SU-DHL-6 (cell line): ENCODE measurements around the gene GNRH2.
A peak's percentile ranks its signal among the peaks of the same experiment; 100 is the strongest.

ENCODE experiments used
- H2AFZ ChIP-seq: fragments of 200-600 bp; sonication (generic); 2 replicates; pipeline ENCODE4 v1.6.1; 2014; ENCODE audit warnings: low read depth, mild to moderate bottlenecking, moderate library complexity, mixed read lengths, antibody characterized with exemption, low read length; ENCODE audit not compliant: severe bottlenecking
- H3F3A ChIP-seq: fragments of 200-600 bp; shearing (Covaris generic); 2 replicates; pipeline ENCODE4 v1.6.0; 2016; ENCODE audit warnings: antibody characterized with exemption, mild to moderate bottlenecking; ENCODE audit not compliant: insufficient read depth
- H3K27ac ChIP-seq: fragments of 200-600 bp; sonication (generic); 2 replicates; pipeline ENCODE4 v1.5.1; 2016; ENCODE audit warnings: low read depth, mild to moderate bottlenecking, low read length, moderate library complexity, mixed read lengths
- H3K27me3 ChIP-seq: fragments of 200-600 bp; sonication (generic), shearing (Covaris generic); 2 replicates; pipeline ENCODE4 v1.6.0; 2014; ENCODE audit warnings: mild to moderate bottlenecking, low read length
- H3K36me3 ChIP-seq: fragments of 200-600 bp; sonication (generic); 2 replicates; pipeline ENCODE4 v1.6.1; 2014; ENCODE audit warnings: mild to moderate bottlenecking, low read length, mixed read lengths
- H3K4me2 ChIP-seq: fragments of 300-600, 200-600 bp; shearing (Covaris generic), sonication (generic); 2 replicates; pipeline ENCODE4 v1.6.0; 2014; ENCODE audit warnings: low read length, low read depth, mild to moderate bottlenecking; ENCODE audit not compliant: poor library complexity, severe bottlenecking
- H3K4me3 ChIP-seq: fragments of 200-600 bp; sonication (generic); 2 replicates; pipeline ENCODE4 v1.5.1; 2014; ENCODE audit warnings: antibody characterized with exemption, low read length, mild to moderate bottlenecking, mixed read lengths; ENCODE audit not compliant: insufficient read depth, poor library complexity, severe bottlenecking
- H3K79me2 ChIP-seq: fragments of 200-600 bp; sonication (generic); 2 replicates; pipeline ENCODE4 v1.6.1; 2014; ENCODE audit warnings: mild to moderate bottlenecking, low read length, moderate library complexity; ENCODE audit not compliant: insufficient read depth
- H3K9ac ChIP-seq: fragments of 200-600 bp; sonication (generic); 2 replicates; pipeline ENCODE4 v1.7.0; 2014; ENCODE audit warnings: mild to moderate bottlenecking, low read length
- H3K9me2 ChIP-seq: fragments of 200-600 bp; sonication (generic); replicated peaks from 2 replicates; pipeline ENCODE4 v1.6.1; 2014; ENCODE audit warnings: low read length; ENCODE audit not compliant: insufficient read depth
- H3K9me3 ChIP-seq: fragments of 200-600 bp; sonication (generic); 2 replicates; pipeline ENCODE4 v1.6.1; 2014; ENCODE audit warnings: low read length, mixed read lengths; ENCODE audit not compliant: insufficient read depth
- H4K20me1 ChIP-seq: fragments of 200-600 bp; sonication (generic); 2 replicates; pipeline ENCODE4 v1.6.1; 2014; ENCODE audit warnings: low read depth, mild to moderate bottlenecking, antibody characterized with exemption, low read length, moderate library complexity, mixed read lengths
- CTCF ChIP-seq: fragments of 200-600 bp; sonication (generic); IDR thresholded peaks from one replicate; pipeline ENCODE4 v1.5.1; 2017; ENCODE audit warnings: antibody characterized with exemption, mild to moderate bottlenecking, low read length, moderate library complexity; ENCODE audit not compliant: insufficient read depth, poor library complexity, severe bottlenecking
- EZH2phosphoT487 ChIP-seq: fragments of 200-600 bp; sonication (generic), shearing (Covaris generic); conservative IDR thresholded peaks from 2 replicates; pipeline ENCODE4 v1.6.1; 2018; ENCODE audit warnings: mild to moderate bottlenecking, antibody characterized with exemption, low read length, moderate library complexity, mixed read lengths

GNRH2 gene

DNA sequence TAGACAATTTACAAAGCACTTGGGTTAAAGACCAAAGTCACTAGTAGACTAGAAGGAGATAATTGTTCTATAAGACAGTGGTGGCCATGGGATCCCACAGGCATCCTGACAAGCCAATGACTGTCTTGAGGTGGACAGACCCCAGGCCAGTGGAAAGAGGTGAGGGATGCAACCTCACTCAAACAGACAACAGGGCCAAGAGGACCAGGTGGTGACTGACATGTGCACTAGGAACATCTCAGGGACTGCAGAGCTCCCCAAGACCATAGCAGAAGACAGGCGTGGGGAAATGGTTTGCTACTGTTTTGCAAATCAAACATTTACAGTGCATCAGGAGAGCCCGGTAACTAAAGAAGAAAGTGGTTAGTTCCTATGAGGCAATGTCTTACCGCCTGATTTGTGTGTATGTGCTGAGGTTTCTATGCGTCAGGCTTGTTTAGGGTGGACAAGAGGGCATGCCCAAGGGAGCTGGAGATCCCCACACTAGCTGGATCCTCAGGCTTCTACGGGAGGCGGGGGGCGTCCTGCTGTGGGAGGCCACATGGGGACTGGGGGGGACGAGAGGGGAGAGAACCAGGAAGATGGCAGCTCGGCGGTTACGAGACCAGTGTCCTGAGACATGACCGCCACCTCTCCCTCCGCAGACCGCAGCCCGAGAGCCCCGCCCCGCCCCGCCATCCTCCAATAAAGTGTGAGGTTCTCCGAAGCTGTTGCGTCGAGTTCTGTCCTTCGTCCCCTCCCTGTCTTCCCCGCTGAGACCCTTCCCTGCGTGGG is 1.8 kb downstream of the GNRH2 start:
- Histone ChIP-seq H3F3A (no peaks in the 10 kb centered on the region), H3K9me2 (no peaks in the 10 kb centered on the region), H3K27ac (peak overlapping the region; percentile 60), H3K27me3 (no peaks in the 10 kb centered on the region), H2AFZ (peak overlapping the region; percentile 76), H3K9me3 (no peaks in the 10 kb centered on the region), H4K20me1 (no peaks in the 10 kb centered on the region), H3K4me3 (peak overlapping the region; percentile 69), H3K4me2 (peak overlapping the region; percentile 77), H3K79me2 (peaks cover 9% of the 10 kb centered on the region), H3K9ac (peak overlapping the region; percentile 89), H3K36me3 (no peaks in the 10 kb centered on the region; the same call in 1 of the 2 replicates)
- TF ChIP-seq EZH2phosphoT487 (no peak), CTCF (no peak)

- Histone ChIP-seq H4K20me1 (no peaks in the 10 kb centered on the region), H2AFZ (peak within 1 kb of the TSS; percentile 76), H3K79me2 (peaks cover 9% of the 10 kb centered on the region), H3K36me3 (no peaks in the 10 kb centered on the region; the same call in 1 of the 2 replicates), H3K9me2 (no peaks in the 10 kb centered on the region), H3K9ac (peak within 1 kb of the TSS; percentile 89), H3K4me3 (peak within 1 kb of the TSS; percentile 69), H3K27me3 (no peaks in the 10 kb centered on the region), H3K4me2 (peak within 1 kb of the TSS; percentile 77), H3K9me3 (no peaks in the 10 kb centered on the region), H3F3A (0 out of 2 replicates have a peak, but pooled peaks cover 4% of the 10 kb centered on the region), H3K27ac (peak within 1 kb of the TSS; percentile 60)
- no peak for TF ChIP-seq CTCF
- no peak for TF ChIP-seq EZH2phosphoT487
Observed at GRCh38 chr20:3045816-3046676, 2.6 kb downstream of the GNRH2 start, which contains the start of gene MRPS26. MRPS26 (plus strand) TSS chr20:3046052; CDS start chr20:3046069, 17 bp downstream.

DNA sequence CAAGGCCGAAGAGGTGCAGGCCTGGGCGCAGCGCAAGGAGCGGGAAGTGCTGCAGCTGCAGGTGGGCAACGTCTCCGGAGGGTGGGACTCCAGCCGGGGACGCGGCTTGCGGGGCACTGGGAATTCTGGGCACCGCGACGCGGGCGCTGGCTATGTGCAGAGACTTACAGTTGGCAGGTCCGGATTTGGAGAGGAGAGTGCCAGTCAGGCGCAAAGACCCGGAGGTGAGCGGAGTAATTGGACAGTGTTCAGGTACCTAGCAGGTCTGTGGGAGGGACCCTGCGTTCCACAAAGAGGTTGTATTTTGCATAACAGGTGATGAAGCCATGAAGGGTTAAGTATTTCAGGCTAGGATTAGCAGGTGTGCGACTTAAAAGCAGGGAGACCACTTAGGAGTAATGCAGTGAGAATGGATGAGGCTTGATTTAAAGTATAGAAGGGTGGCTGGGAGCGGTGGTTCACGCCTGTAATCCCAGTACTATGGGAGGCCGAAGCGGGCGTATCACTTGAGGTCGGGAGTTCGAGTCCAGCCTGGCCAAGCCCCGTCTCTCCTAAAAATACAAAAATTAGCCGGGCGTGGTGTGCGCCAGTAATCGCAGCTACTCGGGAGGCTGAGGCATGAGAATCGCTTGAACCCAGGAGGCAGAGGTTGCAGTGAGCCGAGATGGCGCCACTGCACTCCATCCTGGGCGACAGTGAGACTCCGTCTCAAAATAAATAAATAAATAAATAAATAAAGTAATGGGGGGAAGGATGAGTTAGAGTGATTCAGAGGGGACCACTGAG is 3.4 kb downstream of the GNRH2 start:
- Histone ChIP-seq H2AFZ (peak overlapping the region; percentile 76), H3K27me3 (no peaks in the 10 kb centered on the region), H3K4me3 (peak overlapping the region; percentile 69), H3K4me2 (peak overlapping the region; percentile 77), H3K27ac (peak overlapping the region; percentile 60; the same call in 1 of the 2 replicates), H3K9me2 (no peaks in the 10 kb centered on the region), H3K79me2 (peaks cover 9% of the 10 kb centered on the region), H3K9ac (peak overlapping the region; percentile 89), H4K20me1 (no peaks in the 10 kb centered on the region), H3F3A (0 out of 2 replicates have a peak, but pooled peaks cover 6% of the 10 kb centered on the region), H3K9me3 (no peaks in the 10 kb centered on the region), H3K36me3 (no peaks in the 10 kb centered on the region; the same call in 1 of the 2 replicates)
- TF ChIP-seq CTCF (no peak), EZH2phosphoT487 (no peak)
